ENCODE measurements around the gene SPOCK1.

- no peak for TF ChIP-seq GATA3 (IDR thresholded peaks at IDR 0.05; ENCODE audit: low read depth, low read length)
- TF ChIP-seq GATA2 (IDR thresholded peaks at IDR 0.05; ENCODE audit: low read depth, low read length) = no peak
Observed at GRCh38 chr5:137283801-137284200, 215.3 kb downstream of the SPOCK1 start.

Data from SH-SY5Y (cell line).